Mucosa of rectum (tissue), 2 donors: ENCODE data around the gene RFX1.
A peak's percentile ranks its signal among the peaks of the same experiment; 100 is the strongest.

ENCODE experiments used
- H3K27ac ChIP-seq, 2 donors: one replicate each; pipeline ENCODE4 v1.7.0; 2013; ENCODE audit warnings: inconsistent platforms in 2 of 2, low read depth in 2 of 2, low read length in 2 of 2
- H3K27me3 ChIP-seq, 2 donors: one replicate each; pipeline ENCODE4 v1.7.0; 2013; ENCODE audit warnings: low read length in 2 of 2; ENCODE audit not compliant: control insufficient read depth in 2 of 2, insufficient read depth in 2 of 2
- H3K36me3 ChIP-seq, 2 donors: one replicate each; pipeline ENCODE4 v1.7.0; 2013; ENCODE audit warnings: low read length in 2 of 2; ENCODE audit not compliant: control insufficient read depth in 2 of 2, insufficient read depth in 2 of 2
- H3K4me1 ChIP-seq, 2 donors: one replicate each; pipeline ENCODE4 v1.7.0; 2013; ENCODE audit warnings: low read length in 2 of 2, mild to moderate bottlenecking in 1 of 2; ENCODE audit not compliant: control insufficient read depth in 2 of 2, insufficient read depth in 2 of 2
- H3K4me3 ChIP-seq, 2 donors: one replicate each; pipeline ENCODE4 v1.7.0; 2013; ENCODE audit warnings: low read length in 2 of 2
- H3K9ac ChIP-seq, 2 donors: one replicate each; pipeline ENCODE4 v1.7.0; 2013; ENCODE audit warnings: low read length in 2 of 2, low read depth in 1 of 2, mild to moderate bottlenecking in 1 of 2
- H3K9me3 ChIP-seq, 2 donors: one replicate each; pipeline ENCODE4 v1.7.0; 2013; ENCODE audit warnings: low read length in 2 of 2; ENCODE audit not compliant: control insufficient read depth in 2 of 2
- donor health status: healthy.
- donor health status: Normal muscosa, but diverticular disease.

RFX1 gene

DNA sequence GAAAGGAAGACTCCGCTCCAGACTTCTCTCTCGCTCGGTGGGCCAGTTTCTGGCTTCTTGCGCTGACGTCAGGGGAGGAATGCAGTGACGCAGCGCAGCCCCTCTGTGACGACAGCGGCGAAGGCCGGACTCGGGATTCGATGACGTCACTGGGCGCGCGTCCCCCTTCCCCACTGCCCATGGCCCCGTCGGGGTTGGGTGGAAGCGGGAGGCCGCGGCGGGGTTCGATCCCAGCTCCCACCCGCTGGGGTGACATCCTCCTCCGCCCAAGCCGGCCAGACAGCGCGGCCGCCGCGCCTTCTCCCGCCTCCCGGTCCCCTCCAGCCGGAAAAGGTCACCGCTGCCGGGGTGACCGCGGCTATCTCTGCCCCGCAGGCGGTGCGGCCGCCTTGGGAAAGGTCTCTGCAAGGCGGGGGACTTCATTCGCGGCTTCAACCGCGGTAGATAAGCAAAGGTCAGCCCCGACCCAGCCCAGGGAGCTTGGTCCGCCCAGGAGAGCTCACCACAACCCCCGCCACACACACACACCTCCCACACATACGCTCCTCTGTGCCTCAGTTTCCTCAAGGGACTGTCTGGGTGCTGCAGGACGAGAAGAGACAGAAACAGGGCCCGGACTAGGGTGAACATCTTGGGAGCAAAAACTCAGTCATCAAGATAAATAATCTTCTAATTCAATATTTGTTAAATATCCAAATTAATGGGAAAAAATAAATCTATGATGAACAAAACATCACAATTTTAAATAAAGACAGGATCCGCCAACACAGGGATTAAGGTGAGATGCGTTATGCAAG is 844 bp upstream of the RFX1 start:
- peaks cover 16 to 17% of the 10 kb centered on the region in 2 donors for H3K4me1 ChIP-seq
- H3K9me3 ChIP-seq, result no peaks in the 10 kb centered on the region
- H3K9ac ChIP-seq, result peak overlapping the region; percentile 100
- no peaks in the 10 kb centered on the region for H3K27me3 ChIP-seq
- H3K36me3 ChIP-seq, result no peaks in the 10 kb centered on the region
- H3K4me3 ChIP-seq, result peak overlapping the region; percentile 94 to 96
- peak overlapping the region; percentile 100 for H3K27ac ChIP-seq

GRCh38 chr19:14005349-14006084 is 603 bp downstream of the RFX1 start:
- Histone ChIP-seq H3K27ac (peak overlapping the region; percentile 100), H3K4me1 (peaks cover 17% of the 10 kb centered on the region in 2 donors), H3K4me3 (peak overlapping the region; percentile 70 to 72), H3K27me3 (no peaks in the 10 kb centered on the region), H3K9me3 (no peaks in the 10 kb centered on the region), H3K36me3 (no peaks in the 10 kb centered on the region), H3K9ac (peak overlapping the region; percentile 4 to 76)

- Histone ChIP-seq H3K4me3 (peak overlapping the region; percentile 47 to 70), H3K4me1 (peaks cover 17 to 20% of the 10 kb centered on the region in 2 donors), H3K27me3 (no peaks in the 10 kb centered on the region), H3K9me3 (no peaks in the 10 kb centered on the region), H3K27ac (peak overlapping the region; percentile 100), H3K36me3 (no peaks in the 10 kb centered on the region), H3K9ac (peak overlapping the region; percentile 14 to 32)
These were observed 1.3 kb downstream of the RFX1 start for GRCh38 chr19:14004619-14005348.

GRCh38 chr19:14003251-14004055 is 2.7 kb downstream of the RFX1 start:
- Histone ChIP-seq H3K9ac (peak overlapping the region; percentile 15 to 47), H3K27me3 (no peaks in the 10 kb centered on the region), H3K4me3 (peak overlapping the region in 1 of 2 donors; percentile 7), H3K9me3 (no peaks in the 10 kb centered on the region), H3K36me3 (no peaks in the 10 kb centered on the region), H3K27ac (peak overlapping the region; percentile 28 to 80), H3K4me1 (peaks cover 17 to 20% of the 10 kb centered on the region in 2 donors)

DNA sequence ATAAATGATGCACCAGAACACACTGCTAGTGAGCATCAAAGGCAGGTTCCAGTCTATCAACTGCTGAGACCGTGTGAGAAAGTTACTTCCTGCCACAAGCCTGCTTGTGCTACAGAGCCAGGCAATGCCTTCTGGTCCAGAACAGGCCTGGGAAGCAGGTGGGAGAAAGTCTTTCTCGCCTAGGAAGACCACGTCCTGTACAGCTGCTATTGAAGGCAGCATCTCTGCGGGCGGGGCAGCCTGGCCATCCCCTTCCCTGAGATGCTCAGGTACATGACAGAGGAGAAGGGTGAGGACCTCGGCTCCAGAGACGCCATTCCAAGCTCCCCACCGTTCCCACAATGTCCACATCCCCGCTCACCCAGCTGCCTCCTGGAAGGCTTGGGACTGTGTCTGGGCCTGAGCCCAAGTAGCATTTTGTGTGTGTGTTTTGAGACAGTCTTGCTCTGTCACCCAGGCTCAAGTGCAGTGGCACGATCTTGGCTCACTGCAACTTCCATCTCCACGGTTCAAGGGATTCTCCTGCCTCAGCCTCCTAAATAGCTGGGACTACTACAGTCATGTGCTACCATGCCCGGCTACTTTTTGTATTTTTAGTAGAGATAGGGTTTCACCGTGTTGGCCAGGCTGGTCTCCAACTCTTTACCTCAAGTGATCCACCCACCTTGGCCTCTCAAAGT is 3.4 kb downstream of the RFX1 start:
- Histone ChIP-seq H3K9me3 (no peaks in the 10 kb centered on the region), H3K27me3 (no peaks in the 10 kb centered on the region), H3K27ac (peak overlapping the region; percentile 28 to 80), H3K4me1 (peaks cover 17 to 20% of the 10 kb centered on the region in 2 donors), H3K36me3 (peaks cover under 1 to 2% of the 10 kb centered on the region in 2 donors), H3K4me3 (no peak overlapping the region), H3K9ac (peak overlapping the region in 1 of 2 donors; percentile 47)

- Histone ChIP-seq H3K27ac (no peak overlapping the region), H3K36me3 (peaks cover 5 to 6% of the 10 kb centered on the region in 2 donors)
These were observed 5.3 kb downstream of the RFX1 start for GRCh38 chr19:14000691-14001375.

DNA sequence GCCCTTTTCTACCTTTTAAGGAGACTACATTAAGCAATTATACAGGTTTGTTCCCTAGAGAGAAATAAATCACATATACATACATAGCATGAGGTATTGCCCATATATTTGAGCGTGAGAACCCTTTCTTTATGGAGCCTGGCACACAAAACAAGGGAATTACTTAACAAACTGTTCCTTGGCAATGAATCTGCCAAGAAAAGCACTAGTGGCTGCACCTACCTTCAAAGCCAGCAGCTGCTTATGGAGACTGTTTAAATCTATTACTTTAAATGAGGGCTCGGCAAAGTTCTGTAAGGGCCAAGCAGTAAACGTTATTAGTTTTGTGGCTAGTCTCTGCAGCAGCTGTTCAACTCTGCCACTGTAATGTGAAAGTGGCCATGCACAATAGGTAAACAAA is 7.0 kb downstream of the RFX1 start:
- Histone ChIP-seq H3K27ac (no peak overlapping the region), H3K27me3 (no peaks in the 10 kb centered on the region), H3K9me3 (no peaks in the 10 kb centered on the region), H3K36me3 (peaks cover 5 to 6% of the 10 kb centered on the region in 2 donors), H3K9ac (no peak overlapping the region), H3K4me1 (peaks cover 8 to 24% of the 10 kb centered on the region in 2 donors), H3K4me3 (no peak overlapping the region)

More at GRCh38 chr19:14000691-14001375, 5.3 kb downstream of the RFX1 start:
- Histone ChIP-seq H3K9me3 (no peaks in the 10 kb centered on the region), H3K4me1 (peaks cover 18 to 25% of the 10 kb centered on the region in 2 donors), H3K27me3 (no peaks in the 10 kb centered on the region), H3K4me3 (no peak overlapping the region), H3K9ac (no peak overlapping the region)

DNA sequence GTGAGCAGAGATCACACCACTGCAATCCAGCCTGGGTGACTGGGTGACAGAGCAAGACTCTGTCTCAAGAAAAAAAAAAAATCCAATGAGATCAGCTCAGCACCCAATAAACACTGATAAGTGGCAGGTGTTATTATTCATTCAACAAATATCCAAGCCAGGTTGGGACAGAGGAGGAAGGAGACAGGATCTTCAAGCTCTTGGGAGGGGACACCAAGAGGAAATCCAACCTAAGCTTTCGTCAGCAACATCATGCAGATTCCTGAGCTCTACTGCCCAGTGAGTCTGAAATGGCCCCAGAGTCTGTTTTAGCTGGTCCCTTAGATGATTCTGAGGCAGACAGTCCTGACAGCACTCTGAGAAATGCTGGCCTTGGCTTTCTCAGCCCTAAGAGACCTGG is 7.7 kb downstream of the RFX1 start:
- Histone ChIP-seq H3K9ac (no peak overlapping the region), H3K36me3 (peaks cover 5 to 9% of the 10 kb centered on the region in 2 donors), H3K4me3 (no peak overlapping the region), H3K27ac (no peak overlapping the region), H3K9me3 (no peaks in the 10 kb centered on the region), H3K27me3 (no peaks in the 10 kb centered on the region), H3K4me1 (peaks cover 8 to 22% of the 10 kb centered on the region in 2 donors)

DNA sequence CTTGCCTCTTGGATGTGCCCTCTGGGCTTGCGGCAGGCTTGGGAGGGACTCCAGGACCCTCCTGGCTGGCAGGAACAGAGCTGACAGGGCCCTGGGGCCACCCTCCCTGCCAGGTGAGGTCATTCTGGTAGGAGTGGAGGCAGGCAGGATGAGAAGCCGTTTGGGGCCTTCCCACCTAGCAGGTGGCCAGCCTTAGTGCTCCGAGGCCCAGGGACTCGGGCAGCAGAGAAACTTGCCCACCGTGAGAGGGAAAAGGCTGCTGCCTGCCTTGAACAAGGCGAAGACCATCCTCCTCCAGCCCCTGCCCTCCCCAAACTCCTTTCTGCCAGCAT is 8.5 kb downstream of the RFX1 start:
- H3K9ac ChIP-seq, result no peak overlapping the region
- H3K27ac ChIP-seq, result no peak overlapping the region
- H3K4me3 ChIP-seq, result no peak overlapping the region
- H3K4me1 ChIP-seq, result peaks cover 8 to 14% of the 10 kb centered on the region in 2 donors
- H3K27me3 ChIP-seq, result no peaks in the 10 kb centered on the region
- peaks cover 8 to 9% of the 10 kb centered on the region in 2 donors for H3K36me3 ChIP-seq
- no peaks in the 10 kb centered on the region for H3K9me3 ChIP-seq
